ENCODE measurements around the gene TMPRSS7.

Gene TMPRSS7

GRCh38 chr3:111998636-111999483 is 35.7 kb upstream of the TMPRSS7 start, which contains the start of gene TAGLN3:
TSS of gene TAGLN3 (plus strand) at chr3:111998922. CDS start at chr3:111999423, 501 bp downstream.
- H3K4me2 ChIP-seq (ENCODE audit: low read length, poor library complexity, severe bottlenecking), result peak within 1 kb of the TSS; percentile 78
- peak within 1 kb of the TSS in 1 of 2 experiments; percentile 3 for H3K23ac ChIP-seq (ENCODE audit: low read length in 2 of 2)
- H3K9ac ChIP-seq (ENCODE audit: low read length), result peak within 1 kb of the TSS; percentile 47
- H3K4me3 ChIP-seq (ENCODE audit: insufficient read depth in 1 of 2, low read depth in 1 of 2, low read length in 2 of 2), result peak within 1 kb of the TSS; percentile 69 to 81
- peaks cover 0 to 11% of the 10 kb centered on the region in 2 experiments for H3K36me3 ChIP-seq (ENCODE audit: control insufficient read depth in 1 of 2, insufficient read depth in 2 of 2, low read depth in 1 of 2, low read length in 2 of 2)
- peaks cover 11% of the 10 kb centered on the region for H3K79me1 ChIP-seq (replicated peaks; ENCODE audit: low read length, poor library complexity, severe bottlenecking)
- H2BK15ac ChIP-seq (ENCODE audit: low read depth, poor library complexity, severe bottlenecking), result no peak within 1 kb of the TSS
- H3K18ac ChIP-seq (ENCODE audit: low read depth in 1 of 2, low read length in 2 of 2), result no peak within 1 kb of the TSS
- no peaks in the 10 kb centered on the region for H3K9me3 ChIP-seq (ENCODE audit: control insufficient read depth, low read length)
- peak within 1 kb of the TSS in 1 of 2 experiments; percentile 57 for H3K4ac ChIP-seq (ENCODE audit: low read depth in 1 of 2, low read length in 2 of 2)
- H4K91ac ChIP-seq (ENCODE audit: low read length), result no peak within 1 kb of the TSS
- H2BK120ac ChIP-seq (ENCODE audit: low read depth, low read length), result no peak within 1 kb of the TSS
- peak within 1 kb of the TSS; percentile 5 for H2BK5ac ChIP-seq (ENCODE audit: low read depth, low read length, poor library complexity, severe bottlenecking)
- peak within 1 kb of the TSS; percentile 46 for H2AFZ ChIP-seq (ENCODE audit: low read depth, low read length)
- no peak within 1 kb of the TSS for H2BK12ac ChIP-seq (ENCODE audit: low read length in 2 of 2)
- no peak within 1 kb of the TSS for H2AK5ac ChIP-seq (ENCODE audit: low read length, severe bottlenecking)
- DNase-seq, result peak; percentile 30
- peak within 1 kb of the TSS; percentile 50 for H4K8ac ChIP-seq (ENCODE audit: low read length)
- peaks cover 18% of the 10 kb centered on the region for H3K4me1 ChIP-seq (ENCODE audit: control insufficient read depth, insufficient read depth, low read depth, low read length)
- H3K27me3 ChIP-seq (ENCODE audit: control insufficient read depth in 1 of 2, insufficient read depth in 1 of 2, low read length in 2 of 2), result peaks cover 0 to 10% of the 10 kb centered on the region in 2 experiments
- H3K27ac ChIP-seq (ENCODE audit: low read length, poor library complexity, severe bottlenecking), result peak within 1 kb of the TSS; percentile 48
- WGBS, result 4% methylated on average over 30 of the region's 30 CpGs
- no peak within 1 kb of the TSS for H3K14ac ChIP-seq (ENCODE audit: low read length in 2 of 2)

- H3K79me1 ChIP-seq (replicated peaks; ENCODE audit: low read length, poor library complexity, severe bottlenecking), result peaks cover 11% of the 10 kb centered on the region
Observed at GRCh38 chr3:111999484-112000324, 34.8 kb upstream of the TMPRSS7 start.

GRCh38 chr3:112000367-112000771 is 34.2 kb upstream of the TMPRSS7 start:
- Histone ChIP-seq H4K91ac (ENCODE audit: low read length) (no peak overlapping the region), H3K36me3 (ENCODE audit: control insufficient read depth in 1 of 2, insufficient read depth in 2 of 2, low read depth in 1 of 2, low read length in 2 of 2) (peaks cover 0 to 11% of the 10 kb centered on the region in 2 experiments), H3K14ac (ENCODE audit: low read length in 2 of 2) (no peak overlapping the region), H2BK5ac (ENCODE audit: low read depth, low read length, poor library complexity, severe bottlenecking) (no peak overlapping the region), H2AK5ac (ENCODE audit: low read length, severe bottlenecking) (no peak overlapping the region), H3K79me1 (replicated peaks; ENCODE audit: low read length, poor library complexity, severe bottlenecking) (peaks cover 12% of the 10 kb centered on the region), H3K4ac (ENCODE audit: low read depth in 1 of 2, low read length in 2 of 2) (no peak overlapping the region), H2AFZ (ENCODE audit: low read depth, low read length) (no peak overlapping the region), H3K23ac (ENCODE audit: low read length in 2 of 2) (no peak overlapping the region), H3K18ac (ENCODE audit: low read depth in 1 of 2, low read length in 2 of 2) (no peak overlapping the region), H3K9ac (ENCODE audit: low read length) (no peak overlapping the region), H3K9me3 (ENCODE audit: control insufficient read depth, low read length) (no peaks in the 10 kb centered on the region), H3K4me2 (ENCODE audit: low read length, poor library complexity, severe bottlenecking) (peak overlapping the region; percentile 78), H2BK15ac (ENCODE audit: low read depth, poor library complexity, severe bottlenecking) (peak overlapping the region; percentile 82), H2BK120ac (ENCODE audit: low read depth, low read length) (no peak overlapping the region), H3K4me1 (ENCODE audit: control insufficient read depth, insufficient read depth, low read depth, low read length) (peaks cover 18% of the 10 kb centered on the region), H2BK12ac (ENCODE audit: low read length in 2 of 2) (no peak overlapping the region), H3K27ac (ENCODE audit: low read length, poor library complexity, severe bottlenecking) (no peak overlapping the region), H3K4me3 (ENCODE audit: insufficient read depth in 1 of 2, low read depth in 1 of 2, low read length in 2 of 2) (peak overlapping the region in 1 of 2 experiments; percentile 5), H3K27me3 (ENCODE audit: control insufficient read depth in 1 of 2, insufficient read depth in 1 of 2, low read length in 2 of 2) (peaks cover 0 to 10% of the 10 kb centered on the region in 2 experiments), H4K8ac (ENCODE audit: low read length) (no peak overlapping the region)
- 93% methylated on average over 3 of the region's 5 CpGs for WGBS
- no peak for DNase-seq

More at GRCh38 chr3:111999484-112000324, 34.8 kb upstream of the TMPRSS7 start:
- H3K18ac ChIP-seq (ENCODE audit: low read depth in 1 of 2, low read length in 2 of 2), result no peak overlapping the region
- H3K23ac ChIP-seq (ENCODE audit: low read length in 2 of 2), result peak overlapping the region in 1 of 2 experiments; percentile 3
- H3K4me1 ChIP-seq (ENCODE audit: control insufficient read depth, insufficient read depth, low read depth, low read length), result peaks cover 18% of the 10 kb centered on the region
- H2BK15ac ChIP-seq (ENCODE audit: low read depth, poor library complexity, severe bottlenecking), result no peak overlapping the region
- peak overlapping the region in 1 of 2 experiments; percentile 57 for H3K4ac ChIP-seq (ENCODE audit: low read depth in 1 of 2, low read length in 2 of 2)
- WGBS, result 18% methylated on average over 14 of the region's 19 CpGs
- H4K8ac ChIP-seq (ENCODE audit: low read length), result peak overlapping the region; percentile 50
- H2AFZ ChIP-seq (ENCODE audit: low read depth, low read length), result peak overlapping the region; percentile 46
- H3K4me3 ChIP-seq (ENCODE audit: insufficient read depth in 1 of 2, low read depth in 1 of 2, low read length in 2 of 2), result peak overlapping the region; percentile 69 to 81
- H3K27me3 ChIP-seq (ENCODE audit: control insufficient read depth in 1 of 2, insufficient read depth in 1 of 2, low read length in 2 of 2), result peaks cover 0 to 10% of the 10 kb centered on the region in 2 experiments
- no peak for DNase-seq
- H2BK120ac ChIP-seq (ENCODE audit: low read depth, low read length), result no peak overlapping the region
- no peak overlapping the region for H2BK12ac ChIP-seq (ENCODE audit: low read length in 2 of 2)
- H3K9ac ChIP-seq (ENCODE audit: low read length), result peak overlapping the region; percentile 47
- peak overlapping the region; percentile 48 for H3K27ac ChIP-seq (ENCODE audit: low read length, poor library complexity, severe bottlenecking)
- H3K14ac ChIP-seq (ENCODE audit: low read length in 2 of 2), result no peak overlapping the region
- H2AK5ac ChIP-seq (ENCODE audit: low read length, severe bottlenecking), result no peak overlapping the region
- H4K91ac ChIP-seq (ENCODE audit: low read length), result no peak overlapping the region
- H3K36me3 ChIP-seq (ENCODE audit: control insufficient read depth in 1 of 2, insufficient read depth in 2 of 2, low read depth in 1 of 2, low read length in 2 of 2), result peaks cover 0 to 11% of the 10 kb centered on the region in 2 experiments
- H3K4me2 ChIP-seq (ENCODE audit: low read length, poor library complexity, severe bottlenecking), result peak overlapping the region; percentile 78
- peak overlapping the region; percentile 5 for H2BK5ac ChIP-seq (ENCODE audit: low read depth, low read length, poor library complexity, severe bottlenecking)
- H3K9me3 ChIP-seq (ENCODE audit: control insufficient read depth, low read length), result no peaks in the 10 kb centered on the region

Data from mesenchymal stem cell (in vitro differentiated cells and primary cell).